HEK293 (cell line): ENCODE measurements around the gene ANK2.

Experiments
- CTCF ChIP-seq: fragments of 450-650 bp; formaldehyde crosslinking; IDR thresholded peaks from 2 replicates; pipeline ENCODE4 v1.5.1; 2016; ENCODE audit warnings: missing biosample characterization, missing genetic modification characterization
- HOXA7 ChIP-seq: sonication (generic); formaldehyde crosslinking; IDR thresholded peaks from 2 replicates; pipeline ENCODE4 v1.8.1; 2022; ENCODE audit warnings: missing genetic modification reagents, borderline replicate concordance
- HOXD13 ChIP-seq: sonication (generic); formaldehyde crosslinking; IDR thresholded peaks from 2 replicates; pipeline ENCODE4 v1.8.0; 2022; ENCODE audit warnings: missing genetic modification reagents, borderline replicate concordance
- SP2 ChIP-seq: fragments of 450-650 bp; formaldehyde crosslinking; IDR thresholded peaks from 2 replicates; pipeline ENCODE4 v1.5.1; 2016; ENCODE audit warnings: missing biosample characterization, missing genetic modification characterization
- ZBTB1 ChIP-seq: fragments of 450-650 bp; formaldehyde crosslinking; IDR thresholded peaks from 2 replicates; pipeline ENCODE4 v1.5.1; 2016; ENCODE audit warnings: missing biosample characterization, missing genetic modification characterization
- ZNF24 ChIP-seq: fragments of 450-650 bp; formaldehyde crosslinking; IDR thresholded peaks from 2 replicates; pipeline ENCODE4 v1.5.1; 2016; ENCODE audit warnings: missing biosample characterization, missing genetic modification characterization
- ZNF324 ChIP-seq: fragments of 450-650 bp; formaldehyde crosslinking; IDR thresholded peaks from 2 replicates; pipeline ENCODE4 v1.5.1; 2016; ENCODE audit warnings: missing biosample characterization, missing genetic modification characterization
- ZNF544 ChIP-seq: fragments of 450-650 bp; formaldehyde crosslinking; IDR thresholded peaks from 2 replicates; pipeline ENCODE4 v1.5.0; 2017; ENCODE audit warnings: missing biosample characterization, missing genetic modification characterization
- ZNF776 ChIP-seq: fragments of 450-650 bp; formaldehyde crosslinking; IDR thresholded peaks from 2 replicates; pipeline ENCODE4 v1.5.0; 2017; ENCODE audit warnings: missing biosample characterization, missing genetic modification characterization, borderline replicate concordance

GRCh38 chr4:113236916-113237315 is 187.5 kb downstream of the ANK2 start:
- TF ChIP-seq CTCF (tag by site-specific recombination) (no peak), SP2 (tag by site-specific recombination) (no peak), ZNF544 (tag by site-specific recombination) (no peak), HOXA7 (CRISPR knock-in tag) (no peak), ZBTB1 (tag by site-specific recombination) (no peak), ZNF324 (tag by site-specific recombination) (no peak), ZNF776 (no peak), HOXD13 (no peak), ZNF24 (tag by site-specific recombination) (no peak)
